GM19099 (cell line): ENCODE results near the gene CTSA.

Experiments
- POLR2A ChIP-seq: IDR thresholded peaks from 3 replicates; pipeline ENCODE4 v1.6.1; 2011; ENCODE audit warnings: low read depth; ENCODE audit not compliant: insufficient read length; ENCODE audit errors: extremely low read depth

CTSA gene

GRCh38 chr20:45934586-45935415 is 43.7 kb downstream of the CTSA start, which contains the start of gene PCIF1:
PCIF1 (plus strand) TSS chr20:45934683; CDS start chr20:45939000, 4,317 bp downstream.
- peak; percentile 96 for TF ChIP-seq POLR2A

- TF ChIP-seq POLR2A, result no peak
Measured at GRCh38 chr20:45935416-45936046, 44.4 kb downstream of the CTSA start.

- no peak for TF ChIP-seq POLR2A
Measured at GRCh38 chr20:45937765-45938164, 46.6 kb downstream of the CTSA start.

GRCh38 chr20:45938727-45939438 is 47.7 kb downstream of the CTSA start:
- TF ChIP-seq POLR2A, result no peak

DNA sequence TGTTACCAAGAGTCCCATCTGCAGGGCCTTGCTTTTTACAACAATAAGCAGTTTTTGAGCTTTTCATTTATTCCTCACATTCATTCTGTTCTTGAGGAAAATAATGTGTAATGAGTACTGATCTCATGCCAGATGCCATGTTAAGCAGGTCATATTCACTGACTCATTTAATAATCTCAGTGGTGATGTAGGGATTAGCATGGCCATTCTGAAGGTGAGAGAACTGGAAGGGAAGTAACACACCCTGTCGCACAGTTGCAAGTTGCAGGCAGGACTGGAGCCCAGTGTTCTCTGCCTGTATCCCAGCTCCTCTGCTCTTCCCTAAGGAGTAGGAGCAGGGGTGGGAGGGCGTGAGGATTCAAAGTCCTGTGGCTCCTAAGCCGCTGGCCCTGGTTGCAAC is 48.9 kb downstream of the CTSA start:
- no peak for TF ChIP-seq POLR2A

- TF ChIP-seq POLR2A, result no peak
Measured at GRCh38 chr20:45940469-45940868, 49.3 kb downstream of the CTSA start.

DNA sequence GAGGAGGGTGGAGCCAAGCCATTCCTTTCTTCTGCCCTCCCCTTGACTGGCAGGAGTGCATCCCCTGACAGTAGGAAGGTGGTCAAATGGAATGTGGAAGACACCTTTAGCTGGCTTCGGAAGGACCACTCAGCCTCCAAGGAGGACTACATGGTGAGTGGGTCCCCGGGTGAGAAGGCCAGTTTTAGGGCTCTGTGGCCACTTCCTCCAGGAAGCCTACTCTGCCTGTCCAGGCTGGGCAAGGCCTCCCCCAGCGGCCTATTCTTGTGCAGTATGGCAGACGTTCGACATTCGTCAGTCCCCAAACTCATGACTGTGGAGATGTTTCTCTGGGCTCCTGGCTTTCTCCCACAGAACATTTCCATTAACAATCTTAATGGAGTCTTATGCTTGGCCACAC is 52.5 kb downstream of the CTSA start:
- no peak for TF ChIP-seq POLR2A

GRCh38 chr20:45944151-45944964 is 53.2 kb downstream of the CTSA start:
- no peak for TF ChIP-seq POLR2A

GRCh38 chr20:45944965-45945677 is 54.0 kb downstream of the CTSA start:
- no peak for TF ChIP-seq POLR2A

- no peak for TF ChIP-seq POLR2A
Measured at GRCh38 chr20:45945678-45946148, 54.6 kb downstream of the CTSA start.

DNA sequence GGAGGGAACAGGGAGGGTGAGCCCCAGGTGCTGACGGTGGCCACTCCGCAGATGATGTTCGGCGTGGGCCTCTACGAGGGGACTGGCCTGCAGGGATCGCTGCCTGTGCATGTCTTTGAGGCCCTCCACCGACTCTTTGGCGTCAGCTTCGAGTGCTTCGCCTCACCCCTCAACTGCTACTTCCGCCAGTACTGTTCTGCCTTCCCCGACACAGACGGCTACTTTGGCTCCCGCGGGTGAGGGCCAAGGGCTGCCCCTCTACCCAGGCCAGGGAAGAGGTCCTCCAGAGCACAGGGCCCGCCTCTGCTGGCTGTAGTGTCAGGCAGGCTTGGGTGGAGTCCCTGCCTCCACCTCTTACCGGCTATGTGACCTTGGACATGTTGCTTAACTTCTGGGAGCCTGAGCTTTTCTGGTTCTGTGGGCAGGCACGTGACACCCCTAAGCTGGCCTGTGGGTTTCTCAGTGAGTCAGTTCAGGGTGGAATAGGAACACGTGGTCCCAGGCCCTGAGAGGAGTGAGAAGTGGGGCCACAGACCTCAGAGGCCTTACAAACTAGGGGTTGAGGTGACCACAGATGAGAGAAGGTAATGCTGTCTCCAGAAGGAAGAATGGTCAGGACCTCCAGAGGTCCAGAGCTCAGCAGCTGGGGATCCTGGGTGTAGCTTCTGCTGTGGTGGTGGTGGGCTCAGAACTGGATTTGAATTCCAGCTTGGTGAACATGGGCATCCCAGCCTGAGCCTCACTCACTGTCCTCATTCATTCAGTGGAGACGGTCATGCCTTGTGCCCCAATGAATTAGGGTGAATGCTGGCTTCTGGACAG is 55.2 kb downstream of the CTSA start:
- TF ChIP-seq POLR2A, result no peak

GRCh38 chr20:45947110-45947866 is 56.2 kb downstream of the CTSA start:
- no peak for TF ChIP-seq POLR2A
